Endothelial cell of umbilical vein (primary cell): ENCODE data around the gene C19orf33. TPM values are rescaled to one million over a fixed set of nuclear protein-coding genes. Genes with fewer than 3 reads are reported as not detected.

Experiments used
- BruUV-seq: library from RNA; stranded (reverse); fragments of 400-500 nt; replicated peaks from 2 replicates; lab custom pipeline; 2021; lab: Mats Ljungman, UMichigan
- CTCF ChIA-PET: fragments of 300-600, 350-600 bp; sonication (Branson Sonifier 250); formaldehyde crosslinking; loops from one replicate; lab custom pipeline; 2021; ENCODE audit warnings: antibody characterized with exemption, inconsistent platforms; lab: Charles Lee
- POLR2A ChIA-PET: fragments of 300-600, 350-600 bp; sonication (Branson Sonifier 250); formaldehyde crosslinking; loops from one replicate; lab custom pipeline; 2021; ENCODE audit warnings: antibody characterized with exemption, inconsistent platforms; lab: Charles Lee
- DNase-seq: peaks from one replicate; pipeline ENCODE4 v3.0.0-alpha.2; 2011; ENCODE audit warnings: low read depth, low spot score
- FAIRE-seq: peaks from 2 replicates; lab custom pipeline; 2011; peaks lifted over from hg19 to GRCh38; lab: Jason Lieb, UNC
- H2AFZ ChIP-seq: 2 replicates; pipeline ENCODE4 v1.6.0; 2012; ENCODE audit warnings: low read depth, low read length, control low read depth, inconsistent platforms
- H3K27ac ChIP-seq: 2 replicates; pipeline ENCODE4 v1.5.1; 2011; ENCODE audit warnings: low read depth, mild to moderate bottlenecking, control low read depth, low read length, moderate library complexity; ENCODE audit not compliant: insufficient read depth
- H3K27me3 ChIP-seq, 2 experiments: 2 replicates each; pipeline versions ENCODE4 v1.6.0 to v1.6.1; 2011; ENCODE audit warnings: low read length in 2 of 2, mixed read lengths in 1 of 2; ENCODE audit not compliant: control insufficient read depth in 2 of 2, insufficient read depth in 2 of 2
- H3K36me3 ChIP-seq, 2 experiments: 2 replicates in 1 of 2; 3 replicates in 1 of 2; pipeline ENCODE4 v1.5.1; 2011; ENCODE audit warnings: low read length in 2 of 2, mild to moderate bottlenecking in 1 of 2, moderate library complexity in 1 of 2; ENCODE audit not compliant: control insufficient read depth in 2 of 2, insufficient read depth in 2 of 2; ENCODE audit errors: extremely low read depth in 1 of 2
- H3K4me1 ChIP-seq: 3 replicates; pipeline ENCODE4 v1.5.1; 2011; ENCODE audit warnings: mild to moderate bottlenecking, low read length; ENCODE audit not compliant: control insufficient read depth, insufficient read depth; ENCODE audit errors: extremely low read depth
- H3K4me2 ChIP-seq: 2 replicates; pipeline ENCODE4 v1.6.1; 2011; ENCODE audit warnings: low read length, control low read depth, mixed read lengths; ENCODE audit not compliant: insufficient read depth
- H3K4me3 ChIP-seq, 3 experiments: fragments of 200-600 bp in 1 of 3; sonication (generic), shearing (Covaris generic) in 1 of 3; replicated peaks in 1 of 3; 2 replicates each; pipeline ENCODE4 v1.5.1; 2011 to 2016; ENCODE audit warnings: control low read depth in 3 of 3, low read length in 3 of 3, mild to moderate bottlenecking in 2 of 3, inconsistent platforms in 1 of 3, low read depth in 1 of 3, moderate library complexity in 1 of 3; ENCODE audit not compliant: insufficient read depth in 1 of 3
- H3K79me2 ChIP-seq: 2 replicates; pipeline ENCODE4 v1.6.0; 2012; ENCODE audit warnings: low read length, inconsistent platforms; ENCODE audit not compliant: control insufficient read depth, insufficient read depth
- H3K9ac ChIP-seq: replicated peaks from 2 replicates; pipeline ENCODE3; 2011; ENCODE audit warnings: low read length, control low read depth; ENCODE audit not compliant: insufficient read depth; ENCODE audit errors: extremely low read depth
- H3K9me1 ChIP-seq: replicated peaks from 3 replicates; pipeline ENCODE4 v1.6.0; 2011; ENCODE audit warnings: mild to moderate bottlenecking, low read length; ENCODE audit not compliant: control insufficient read depth, insufficient read depth; ENCODE audit errors: extremely low read depth
- H3K9me3 ChIP-seq: replicated peaks from 2 replicates; pipeline ENCODE4 v1.5.1; 2012; ENCODE audit warnings: low read length, inconsistent platforms; ENCODE audit not compliant: control insufficient read depth, insufficient read depth
- H4K20me1 ChIP-seq: replicated peaks from 2 replicates; pipeline ENCODE3; 2011; ENCODE audit warnings: mild to moderate bottlenecking, low read length; ENCODE audit not compliant: control insufficient read depth, insufficient read depth; ENCODE audit errors: extremely low read depth
- GATA2 ChIP-seq: IDR thresholded peaks from 2 replicates; pipeline ENCODE4 v1.7.0; 2011; ENCODE audit warnings: low read depth, mild to moderate bottlenecking, moderate library complexity, mixed read lengths, low read length; ENCODE audit not compliant: insufficient read length, insufficient read depth
- MYC ChIP-seq: IDR thresholded peaks from one replicate; pipeline ENCODE4 v1.6.1; 2011; ENCODE audit warnings: mild to moderate bottlenecking, low read depth, low read length
- POLR2A ChIP-seq: IDR thresholded peaks from 2 replicates; pipeline ENCODE4 v1.6.1; 2012; ENCODE audit warnings: low read depth, mild to moderate bottlenecking, control low read depth, low read length
- dilution Hi-C: fragments of 300-500 bp; cut with MboI; formaldehyde crosslinking; loops from one replicate; pipeline ENCODE4 v1.15.0; 2019; ENCODE audit warnings: low sequenced_read_pairs; ENCODE audit not compliant: extremely low pct_ligation_motif_present
- intact Hi-C: fragments of 100-400 bp; cut with micrococcal nuclease; formaldehyde crosslinking; loops from one replicate; pipeline ENCODE4 v1.10.0; 2022
- polyA plus RNA-seq, 4 experiments: library from polyadenylated mRNA; depleted of rRNA in 3 of 4; stranded (reverse) in 3 of 4; unstranded in 1 of 4; fragments of >200 nt; gene quantifications; 2 replicates each; pipeline versions ENCODE4 v1.2.1 to v1.2.3, GENCODE V29; 2011 to 2012; ENCODE audit warnings: missing spikeins in 1 of 4
- total RNA-seq: library from RNA; stranded (reverse); gene quantifications from 2 replicates; pipeline ENCODE4 v1.2.3, GENCODE V29; 2021
- TF ChIP-seq, protein P1 (sequence below), 2 donors: IDR thresholded peaks; 1 replicate in 1 of 2; 2 replicates in 1 of 2; pipeline ENCODE4 v1.5.1; 2011; ENCODE audit warnings: low read length in 2 of 2, mild to moderate bottlenecking in 2 of 2, moderate library complexity in 2 of 2, control low read depth in 1 of 2, inconsistent platforms in 1 of 2, low read depth in 1 of 2; ENCODE audit not compliant: insufficient read depth in 1 of 2; ENCODE audit errors: extremely low read depth in 1 of 2
- TF ChIP-seq, protein P2 (sequence below): IDR thresholded peaks from 2 replicates; pipeline ENCODE4 v1.6.1; 2011; ENCODE audit not compliant: insufficient read depth, insufficient read length

C19orf33 gene
- total and polyA plus RNA-seq, 2 donors (not counting 3 experiments of a cell fraction or from before 2014, with no cell fraction given), result 4.3 to 34.1 TPM

DNA sequence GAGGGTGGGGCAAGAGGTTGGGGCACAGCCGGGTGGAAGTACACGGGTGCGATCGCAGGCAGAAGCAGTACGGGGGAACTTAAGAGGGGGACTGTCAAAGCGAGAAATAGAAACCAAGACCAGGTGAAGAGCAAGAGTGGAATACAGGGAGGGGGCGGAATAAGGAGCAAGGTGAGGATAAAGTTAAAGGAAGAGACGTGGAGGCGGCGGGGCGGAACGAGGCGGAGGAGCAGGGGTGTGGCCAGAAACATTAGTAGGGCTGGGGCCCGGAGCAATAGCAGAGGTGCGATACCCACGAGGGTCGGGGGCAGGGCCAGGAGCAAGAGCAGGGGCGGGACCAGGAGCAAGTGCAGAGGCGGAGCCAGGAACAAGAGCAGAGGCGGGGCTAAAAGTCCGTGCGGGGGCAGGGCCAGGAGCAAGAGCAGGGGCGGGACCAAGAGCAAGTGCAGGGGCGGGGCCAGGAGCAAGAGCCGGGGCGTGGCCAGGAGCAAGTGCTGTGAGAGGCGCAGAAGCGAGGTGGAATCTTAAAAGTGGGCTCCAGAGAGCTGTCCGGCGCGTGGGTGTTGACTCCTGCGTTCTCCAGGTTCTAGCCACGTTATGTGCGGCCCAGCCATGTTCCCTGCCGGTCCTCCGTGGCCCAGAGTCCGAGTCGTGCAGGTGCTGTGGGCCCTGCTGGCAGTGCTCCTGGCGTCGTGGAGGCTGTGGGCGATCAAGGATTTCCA lies 32.7 kb downstream of the C19orf33 start:
- Histone ChIP-seq H3K4me1 (peaks cover 3% of the 10 kb centered on the region), H3K27ac (peak overlapping the region; percentile 22), H3K36me3 (no peaks in the 10 kb centered on the region), H3K4me3 (peak overlapping the region; percentile 52 to 83 (median 75)), H3K4me2 (peak overlapping the region; percentile 87), H3K9ac (peak overlapping the region; percentile 45), H4K20me1 (no peaks in the 10 kb centered on the region), H3K27me3 (no peaks in the 10 kb centered on the region), H3K9me1 (no peaks in the 10 kb centered on the region), H3K9me3 (no peaks in the 10 kb centered on the region), H2AFZ (peak overlapping the region; percentile 99), H3K79me2 (no peaks in the 10 kb centered on the region)
- DNase-seq (peak; percentile 95), FAIRE-seq (peak; percentile 96)
- ChIA-PET CTCF (interaction anchor here (0.7 to 4.1 kb wide), 7 partner anchors 16 to 435 kb away, joined by 3 to 123 read pairs (median 13); partner anchors contain the start of genes KCNK6, PPP1R14A and PSMD8), POLR2A (interaction anchor here (0.6 to 1.2 kb wide), 2 partner anchors 37 to 88 kb away, joined by 3 to 9 read pairs; partner anchors contain the start of gene PSMD8)
- no peak for TF ChIP-seq GATA2
- TF ChIP-seq, protein P1, sequence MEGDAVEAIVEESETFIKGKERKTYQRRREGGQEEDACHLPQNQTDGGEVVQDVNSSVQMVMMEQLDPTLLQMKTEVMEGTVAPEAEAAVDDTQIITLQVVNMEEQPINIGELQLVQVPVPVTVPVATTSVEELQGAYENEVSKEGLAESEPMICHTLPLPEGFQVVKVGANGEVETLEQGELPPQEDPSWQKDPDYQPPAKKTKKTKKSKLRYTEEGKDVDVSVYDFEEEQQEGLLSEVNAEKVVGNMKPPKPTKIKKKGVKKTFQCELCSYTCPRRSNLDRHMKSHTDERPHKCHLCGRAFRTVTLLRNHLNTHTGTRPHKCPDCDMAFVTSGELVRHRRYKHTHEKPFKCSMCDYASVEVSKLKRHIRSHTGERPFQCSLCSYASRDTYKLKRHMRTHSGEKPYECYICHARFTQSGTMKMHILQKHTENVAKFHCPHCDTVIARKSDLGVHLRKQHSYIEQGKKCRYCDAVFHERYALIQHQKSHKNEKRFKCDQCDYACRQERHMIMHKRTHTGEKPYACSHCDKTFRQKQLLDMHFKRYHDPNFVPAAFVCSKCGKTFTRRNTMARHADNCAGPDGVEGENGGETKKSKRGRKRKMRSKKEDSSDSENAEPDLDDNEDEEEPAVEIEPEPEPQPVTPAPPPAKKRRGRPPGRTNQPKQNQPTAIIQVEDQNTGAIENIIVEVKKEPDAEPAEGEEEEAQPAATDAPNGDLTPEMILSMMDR (IDR thresholded peaks at IDR 0.05; ENCODE audit: extremely low read depth in 1 of 2, insufficient read depth in 1 of 2, low read depth in 1 of 2, low read length in 2 of 2), result no peak
- TF ChIP-seq POLR2A, result no peak
- TF ChIP-seq, protein P2, sequence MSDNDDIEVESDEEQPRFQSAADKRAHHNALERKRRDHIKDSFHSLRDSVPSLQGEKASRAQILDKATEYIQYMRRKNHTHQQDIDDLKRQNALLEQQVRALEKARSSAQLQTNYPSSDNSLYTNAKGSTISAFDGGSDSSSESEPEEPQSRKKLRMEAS, result peak; percentile 10
- no peak for TF ChIP-seq MYC
- BruUV-seq, result no TSS peak
- dilution Hi-C loops (no loop called here), intact Hi-C loops (loop anchor here (1.0 to 10.0 kb wide), 3 partner anchors 26 to 192 kb away; partner anchors contain the start of genes GGN and SPRED3)
